ENCODE data around the gene ZFAND6.
A peak's percentile ranks its signal among the peaks of the same experiment; 100 is the strongest.

The ZFAND6 gene

DNA sequence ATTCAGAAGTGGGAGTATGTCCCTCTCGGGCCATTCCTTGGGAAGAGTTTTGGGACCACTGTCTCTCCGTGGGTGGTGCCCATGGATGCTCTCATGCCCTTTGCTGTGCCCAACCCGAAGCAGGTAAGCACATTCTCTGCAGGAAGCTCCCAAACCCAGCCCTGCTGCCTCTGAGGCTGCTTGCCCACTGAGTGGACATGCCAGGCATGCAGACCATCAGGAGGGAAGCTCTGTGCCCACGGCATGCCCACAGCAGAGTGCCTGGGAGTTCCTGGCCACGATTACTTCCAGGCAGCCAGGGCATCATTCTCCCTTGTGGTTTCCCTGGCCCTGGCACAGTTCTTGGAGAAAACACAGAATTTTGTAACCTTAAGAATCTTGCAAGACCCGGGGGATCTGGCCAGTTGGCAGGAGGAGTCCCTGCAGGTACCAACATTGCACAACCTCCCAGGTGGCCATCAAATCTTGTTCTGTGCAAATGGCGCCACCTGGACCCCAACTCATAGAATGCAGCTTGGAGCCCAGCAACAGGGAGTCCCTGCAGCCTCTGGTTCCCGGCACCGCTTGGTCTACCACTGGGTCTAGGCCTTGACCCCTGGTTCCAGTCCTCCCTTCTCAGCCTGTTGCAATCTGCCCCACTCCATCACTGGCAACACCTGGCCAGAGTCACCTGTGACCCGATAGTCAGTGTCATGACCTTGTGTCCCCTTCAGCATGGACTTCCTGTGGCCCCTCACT lies 113.7 kb downstream of the ZFAND6 start:
- peak; percentile 65 for DNase-seq

- no peak for DNase-seq
Measured at GRCh38 chr15:80174017-80174746, 114.7 kb downstream of the ZFAND6 start.

DNA sequence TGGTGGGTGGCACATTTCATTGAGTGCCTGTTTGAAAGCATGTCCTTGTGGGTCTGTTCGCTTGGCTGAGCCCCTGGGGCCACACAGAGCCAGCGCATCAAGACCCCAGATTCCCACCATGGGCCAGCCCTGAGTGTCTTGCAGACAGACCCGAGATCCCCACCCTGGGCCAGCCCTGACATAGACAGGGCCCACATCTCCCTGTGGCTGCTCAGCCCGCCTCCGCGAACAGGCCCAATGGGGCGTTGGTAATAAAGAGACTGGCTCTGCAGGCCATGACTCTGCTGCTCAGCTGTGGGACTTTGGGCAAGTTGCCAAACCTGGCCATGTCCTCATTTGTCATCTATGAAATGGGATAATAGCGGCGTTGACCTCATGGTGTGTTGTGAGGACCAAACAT lies 116.0 kb downstream of the ZFAND6 start:
- no peak for DNase-seq

DNA sequence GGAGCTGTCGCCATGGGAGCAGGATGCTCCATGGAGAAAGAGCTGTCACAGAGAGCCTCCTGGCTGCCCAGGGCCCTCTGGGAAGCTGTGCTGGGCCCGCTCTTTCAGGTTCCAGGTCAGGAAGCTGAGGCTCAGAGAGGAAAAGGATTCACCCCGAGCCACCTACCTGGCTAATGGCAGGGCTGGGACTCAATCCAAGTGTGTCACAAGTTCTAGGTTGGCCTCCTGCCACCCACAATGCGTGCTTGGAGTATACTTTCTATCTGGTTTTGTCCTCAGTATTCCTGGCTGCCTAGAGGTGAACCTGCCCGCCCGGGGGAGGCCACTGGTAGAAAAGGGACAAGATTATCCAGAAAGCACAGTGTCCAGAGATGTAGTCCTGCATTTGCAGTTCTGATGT lies 117.0 kb downstream of the ZFAND6 start:
- no peak for DNase-seq

DNA sequence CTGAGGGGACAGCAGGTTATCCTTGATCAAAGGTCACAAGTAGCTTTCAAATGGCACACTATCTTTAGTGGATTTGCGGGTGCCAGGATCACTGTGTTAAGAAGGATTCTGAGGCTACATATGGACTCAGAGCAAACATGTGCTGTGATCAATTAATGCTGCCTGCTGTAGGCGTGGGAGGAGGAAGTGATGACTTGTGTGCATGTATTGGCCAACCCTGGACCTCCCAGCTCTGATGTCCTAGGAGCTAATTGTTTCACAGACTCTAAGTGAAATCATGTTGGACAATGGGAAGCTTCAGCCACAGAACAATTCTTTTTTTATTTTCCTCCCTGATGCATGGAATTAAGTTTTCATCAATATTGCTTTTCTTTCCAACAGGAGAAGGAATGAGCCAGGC lies 117.7 kb downstream of the ZFAND6 start:
- no peak for DNase-seq

GRCh38 chr15:80179025-80179759 lies 119.7 kb downstream of the ZFAND6 start:
- no peak for DNase-seq

DNA sequence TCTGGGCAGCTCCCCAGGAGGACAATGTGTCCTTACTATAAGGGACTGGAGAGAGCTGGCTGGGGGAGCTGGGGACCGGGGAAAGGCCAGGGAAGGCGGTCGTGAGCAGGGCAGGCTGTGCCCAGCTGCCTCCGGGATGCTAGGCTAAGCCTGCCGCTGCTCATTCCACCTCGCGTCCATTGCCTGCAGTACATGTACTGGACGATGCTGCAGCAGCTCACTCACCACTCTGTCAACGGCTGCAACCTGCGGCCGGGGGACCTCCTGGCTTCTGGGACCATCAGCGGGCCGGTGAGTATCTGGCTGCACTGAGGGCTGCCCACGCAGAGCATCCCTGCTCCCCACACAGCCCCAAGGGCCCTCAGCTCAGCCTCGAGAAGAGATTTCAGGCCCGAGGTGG lies 120.5 kb downstream of the ZFAND6 start:
- no peak for DNase-seq

- DNase-seq = no peak
Measured at GRCh38 chr15:80180468-80180867, 121.0 kb downstream of the ZFAND6 start.

- no peak for DNase-seq
Measured at GRCh38 chr15:80180986-80181385, 121.5 kb downstream of the ZFAND6 start.

DNA sequence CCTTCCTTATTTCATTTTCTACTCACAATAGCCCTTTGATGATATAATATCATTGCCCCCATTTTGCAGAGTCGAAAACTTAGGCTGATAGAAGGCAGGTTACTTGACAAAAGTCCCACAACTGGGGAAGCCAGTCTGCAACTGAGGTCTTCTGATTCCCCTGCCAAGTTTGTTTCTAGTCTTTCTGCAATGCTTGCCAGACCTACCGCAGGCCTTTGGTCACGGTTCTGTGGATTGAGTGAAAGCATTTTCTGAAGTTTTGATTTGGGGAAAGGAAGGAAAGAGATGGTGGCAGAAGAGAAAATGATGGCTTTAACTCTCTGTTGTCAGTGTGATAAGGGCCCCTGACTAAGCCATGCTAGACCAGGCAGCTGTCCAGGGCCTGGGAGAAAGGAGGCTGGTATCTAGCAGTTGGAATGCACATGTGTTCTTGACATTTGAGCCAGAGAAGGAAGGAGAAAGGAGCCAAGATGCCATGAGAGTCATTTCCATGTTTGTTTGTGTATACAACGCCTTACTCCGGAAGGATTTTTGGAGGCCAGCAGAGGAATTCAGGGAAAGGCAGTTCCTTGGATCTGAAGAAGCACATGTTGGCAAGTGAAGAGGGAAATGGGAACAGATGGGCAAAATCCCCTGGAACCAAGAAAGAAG lies 123.3 kb downstream of the ZFAND6 start:
- DNase-seq = no peak

DNA sequence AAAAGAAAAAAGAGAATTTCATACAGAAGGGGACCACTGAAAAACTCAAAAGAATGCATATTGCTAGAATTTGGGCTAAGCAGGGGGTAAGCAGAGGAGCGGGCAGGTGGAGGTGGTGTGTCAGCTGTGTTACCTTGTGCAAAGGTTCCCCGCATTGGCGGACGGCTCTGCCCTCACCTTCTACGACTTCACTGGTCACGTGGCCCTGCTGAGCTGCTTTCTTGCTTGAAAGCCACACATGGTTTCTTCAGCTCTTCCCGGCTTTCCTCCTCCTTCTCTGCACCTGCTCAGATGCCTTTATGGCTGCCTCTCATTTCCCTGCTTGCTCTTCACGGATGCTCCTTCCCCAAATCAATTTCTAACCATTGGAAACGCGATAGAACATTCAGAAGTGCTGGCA lies 123.8 kb downstream of the ZFAND6 start:
- no peak for DNase-seq

- no peak for DNase-seq
Measured at GRCh38 chr15:80183886-80184285, 124.4 kb downstream of the ZFAND6 start.

DNA sequence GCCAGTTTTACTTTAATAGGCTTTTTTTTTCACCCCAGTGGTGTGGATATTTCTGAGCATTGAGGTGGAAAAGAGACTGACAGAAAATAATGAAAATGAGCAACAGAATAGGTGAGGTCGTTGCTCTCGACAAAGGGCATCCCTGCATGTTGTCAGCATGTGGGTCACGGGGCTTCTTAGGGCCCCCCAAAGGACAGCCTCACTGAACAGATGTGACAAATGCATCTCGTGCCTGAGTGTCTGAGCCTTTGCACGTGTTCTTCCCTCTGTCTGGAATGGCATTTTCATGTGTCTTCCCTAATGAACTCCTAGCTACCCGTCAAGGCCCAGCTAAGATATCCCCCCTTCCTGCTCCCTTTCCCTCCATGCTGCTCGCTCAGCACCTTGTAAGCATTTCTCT lies 125.1 kb downstream of the ZFAND6 start:
- no peak for DNase-seq

DNA sequence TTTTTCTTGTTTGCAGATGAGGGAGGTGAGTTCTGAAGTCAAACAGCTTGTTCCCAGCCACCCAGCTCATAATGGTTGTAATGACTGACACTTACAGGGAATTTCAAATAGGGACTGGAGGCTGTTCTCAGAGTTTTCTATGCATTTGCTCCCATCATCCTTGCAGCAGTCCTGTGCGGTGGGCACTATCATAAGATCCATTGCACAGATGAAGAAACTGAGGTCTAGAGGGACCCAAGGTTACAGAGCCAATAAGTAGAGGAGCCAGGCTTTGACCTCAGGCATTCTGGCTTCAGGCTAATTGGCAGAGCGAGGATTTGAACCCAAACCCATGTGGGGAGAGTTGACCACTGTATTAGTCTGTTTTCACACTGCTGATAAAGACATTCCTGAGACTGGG lies 125.7 kb downstream of the ZFAND6 start:
- DNase-seq = no peak

- no peak for DNase-seq
Measured at GRCh38 chr15:80186066-80186465, 126.6 kb downstream of the ZFAND6 start.

- DNase-seq = no peak
Measured at GRCh38 chr15:80186597-80186996, 127.1 kb downstream of the ZFAND6 start.

Measured in NCI-H1436 (cell line).